Ishikawa (cell line): ENCODE data around the gene HOXB4.

ENCODE experiments used
- MAX ChIP-seq: IDR thresholded peaks from 2 replicates; pipeline ENCODE4 v1.6.1; 2012
- NFIC ChIP-seq: IDR thresholded peaks from 2 replicates; pipeline ENCODE4 v1.6.1; 2012
- TAF1 ChIP-seq: IDR thresholded peaks from 2 replicates; pipeline ENCODE4 v1.6.1; 2012; ENCODE audit warnings: low read depth, mild to moderate bottlenecking
- ZBTB7A ChIP-seq: IDR thresholded peaks from 2 replicates; pipeline ENCODE4 v1.6.1; 2012; ENCODE audit warnings: low read depth

- no peak for TF ChIP-seq ZBTB7A
- no peak for TF ChIP-seq MAX
- TF ChIP-seq NFIC = no peak
- TF ChIP-seq TAF1 = no peak
These were observed 18.0 kb downstream of the HOXB4 start for GRCh38 chr17:48559840-48560817.
